SHP77 (cell line): ENCODE measurements around the gene RER1.
A peak's percentile ranks its signal among the peaks of the same experiment; 100 is the strongest.
"Not testable (repeated sequence)": the region's sequence is repeated elsewhere in the genome, so short reads cannot be mapped to it uniquely, and the experiment has no call there.

Source experiments
- DNase-seq, 2 experiments: peaks; one replicate each; lab custom pipeline; 2025; lab: John Stamatoyannopoulos, UW

The RER1 gene

DNA sequence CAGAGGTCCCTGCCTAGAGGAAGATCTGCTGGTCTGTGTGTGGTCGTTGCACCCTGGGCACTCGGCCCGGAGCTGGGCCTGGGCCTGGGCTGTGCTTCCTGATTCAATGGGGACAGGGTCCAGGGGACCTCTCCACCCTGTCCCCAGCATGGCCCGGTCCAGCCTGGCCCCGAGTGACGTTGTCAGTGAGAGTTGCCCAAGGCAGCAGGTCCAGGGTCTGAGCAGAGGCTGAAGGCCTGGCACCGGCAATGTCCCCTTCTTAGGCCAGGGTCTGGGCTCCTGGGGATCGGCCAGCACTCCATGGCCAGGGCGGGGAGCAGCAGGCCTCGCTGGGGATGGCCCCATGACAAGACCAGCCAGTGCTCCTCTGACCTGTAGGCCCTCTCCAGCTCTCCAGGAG lies 36.3 kb downstream of the RER1 start:
- DNase-seq: no peak

DNA sequence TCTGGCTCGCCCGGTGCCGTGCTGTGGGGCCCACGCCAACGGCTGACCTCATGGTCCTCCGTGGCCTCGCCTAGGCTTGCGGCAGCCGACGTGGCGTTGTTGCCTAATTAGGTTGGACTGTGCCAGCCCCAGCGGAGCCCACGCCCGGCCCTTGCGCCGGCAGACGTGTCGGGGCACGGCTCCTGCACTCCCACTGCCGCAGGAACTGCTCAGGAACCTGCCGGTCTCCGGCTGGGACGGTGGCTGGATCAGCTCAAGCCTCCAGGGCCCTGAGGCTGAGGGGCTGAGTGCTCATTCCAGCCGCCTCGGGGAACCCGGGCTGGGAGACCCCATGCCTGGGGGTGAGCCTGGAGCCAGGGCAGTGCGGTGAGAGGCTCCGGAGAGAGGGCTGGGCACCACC lies 36.8 kb downstream of the RER1 start:
- DNase-seq: no peak

DNA sequence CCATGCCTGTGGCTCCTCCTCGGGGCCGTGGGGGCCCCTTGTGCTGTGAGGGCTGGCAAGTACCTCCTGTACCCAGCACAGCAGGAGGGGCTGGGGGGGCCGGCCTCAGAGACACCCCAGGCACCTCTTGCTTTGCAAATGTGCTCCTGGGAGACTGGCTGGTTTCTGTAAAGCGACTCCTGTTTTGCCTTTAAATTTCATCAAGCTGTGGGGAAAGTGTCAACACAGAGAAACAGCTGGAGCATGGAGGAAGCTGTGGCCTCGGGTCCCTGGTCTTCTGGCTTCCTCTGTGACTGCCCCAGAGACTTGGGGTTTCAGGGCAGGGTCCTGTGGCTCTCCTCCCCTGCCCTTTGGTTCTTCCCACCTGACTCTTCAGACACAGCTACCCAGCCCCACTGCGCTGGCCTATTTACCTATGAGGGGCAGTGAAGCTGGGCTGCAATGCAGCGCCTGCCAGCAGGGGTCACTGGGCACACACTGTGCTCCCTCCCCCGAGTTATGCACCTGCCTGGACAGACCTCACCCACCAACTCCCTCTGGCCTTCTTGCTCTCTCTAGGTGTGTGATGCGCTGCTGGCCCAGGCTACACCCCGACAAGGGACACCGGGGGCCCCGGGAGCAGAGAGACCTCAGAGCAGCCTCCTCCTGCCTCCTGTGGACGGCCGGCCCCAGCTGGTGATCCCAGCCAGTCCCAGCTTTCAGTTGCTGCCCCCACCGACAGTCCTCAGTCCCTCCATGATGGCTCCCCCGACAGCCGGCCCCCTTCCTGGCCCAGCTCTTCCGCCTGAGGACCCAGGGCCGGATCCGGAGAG lies 38.3 kb downstream of the RER1 start:
- no peak for DNase-seq

DNA sequence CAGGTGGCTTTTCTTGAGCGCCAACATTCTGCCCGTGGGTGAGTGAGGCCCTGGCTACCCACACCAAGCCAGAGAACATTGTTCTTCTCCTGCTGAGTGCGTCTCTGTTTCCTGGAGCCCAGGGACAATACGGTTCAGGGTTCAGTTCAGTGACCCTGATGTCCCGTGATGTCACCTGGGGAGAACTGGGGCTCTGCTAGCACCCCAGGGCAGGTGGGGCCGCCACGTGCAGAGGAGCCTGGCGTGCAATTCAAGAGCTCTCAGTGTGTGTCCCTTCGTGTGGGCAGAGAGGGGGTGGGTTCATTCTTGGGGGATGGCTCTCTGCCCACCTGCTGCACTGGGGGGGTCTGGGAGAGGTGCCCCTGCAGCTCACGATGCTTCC lies 38.9 kb downstream of the RER1 start:
- DNase-seq: no peak

DNA sequence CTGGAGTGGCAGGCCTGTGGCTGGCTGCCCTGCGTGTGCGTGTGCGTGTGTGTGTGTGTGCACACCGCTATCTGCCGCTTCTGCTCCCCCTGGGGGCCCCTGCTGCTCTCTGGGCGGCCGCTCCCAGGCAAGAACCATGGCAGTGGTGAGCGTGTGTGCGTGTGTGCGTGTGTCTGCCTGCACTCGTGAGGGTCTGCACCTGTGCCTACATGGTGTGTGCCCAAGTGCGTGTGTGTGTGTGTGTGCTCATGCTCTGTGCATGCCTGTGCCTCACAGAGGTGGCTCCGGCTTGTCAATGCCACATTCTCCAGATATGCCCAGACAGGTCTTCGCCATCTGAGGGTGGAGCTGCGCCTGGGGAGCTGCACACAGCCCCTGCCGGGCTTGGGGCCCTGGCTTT lies 39.5 kb downstream of the RER1 start:
- no peak for DNase-seq

DNA sequence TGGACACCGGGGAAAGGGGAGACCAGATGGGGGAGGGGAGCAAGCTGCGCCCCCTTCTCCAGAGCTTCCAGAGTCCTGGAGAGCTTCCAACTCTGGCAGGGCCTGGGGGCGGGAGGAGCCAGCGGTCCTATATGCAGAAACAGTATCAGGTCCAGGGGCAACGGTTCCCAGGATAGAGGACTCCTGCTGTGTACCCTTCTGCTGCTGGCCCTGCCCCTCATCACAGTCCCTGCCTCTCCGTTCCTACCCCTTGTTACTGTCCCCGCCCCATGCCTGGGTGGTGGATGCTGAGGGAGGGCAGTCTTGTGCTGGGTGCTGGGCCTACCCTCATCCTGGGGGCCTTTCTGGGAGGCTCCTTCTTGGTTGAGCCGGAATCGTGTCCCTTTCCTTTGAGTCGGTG lies 39.9 kb downstream of the RER1 start:
- DNase-seq: no peak

DNA sequence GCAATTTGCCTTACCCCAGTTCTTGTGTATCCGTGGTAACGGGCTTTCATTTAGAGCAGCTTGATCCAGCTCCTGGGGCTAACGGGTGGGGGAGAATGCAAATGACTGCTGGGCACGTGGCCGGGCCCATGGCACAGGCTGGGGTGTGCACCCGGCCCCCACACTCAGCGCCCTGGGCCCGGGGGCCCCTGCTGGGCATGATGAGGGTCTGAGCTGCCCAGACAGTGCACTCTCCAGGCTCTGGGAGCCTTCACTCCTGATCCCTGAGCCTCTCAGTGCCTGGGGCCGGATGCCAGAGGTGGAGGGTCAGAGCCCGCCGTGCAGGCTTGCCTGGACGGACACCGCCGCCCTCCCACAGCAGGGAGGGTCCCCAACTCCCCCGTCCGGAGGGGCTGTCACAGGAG lies 40.8 kb downstream of the RER1 start:
- no peak for DNase-seq

DNA sequence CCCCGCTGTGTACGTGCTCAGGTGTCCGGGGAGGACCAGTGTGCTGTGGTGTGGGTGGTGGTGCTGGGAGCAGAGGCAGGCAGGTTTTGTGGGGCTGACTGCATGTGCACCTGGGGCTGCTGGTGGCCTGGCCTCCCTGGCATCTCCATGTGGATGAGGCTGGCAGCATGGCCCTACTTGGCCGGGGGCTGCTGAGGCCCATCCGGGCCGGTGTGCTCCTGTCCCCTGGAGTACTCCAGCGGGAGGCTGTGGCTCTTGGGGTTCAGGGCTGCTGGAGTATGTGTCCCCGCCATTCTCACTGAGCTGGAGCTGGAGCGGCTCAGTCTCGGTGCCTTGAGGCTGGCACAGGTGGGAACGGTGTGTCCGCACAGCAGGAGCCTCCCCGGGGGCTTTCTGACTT lies 41.6 kb downstream of the RER1 start:
- DNase-seq: no peak

DNA sequence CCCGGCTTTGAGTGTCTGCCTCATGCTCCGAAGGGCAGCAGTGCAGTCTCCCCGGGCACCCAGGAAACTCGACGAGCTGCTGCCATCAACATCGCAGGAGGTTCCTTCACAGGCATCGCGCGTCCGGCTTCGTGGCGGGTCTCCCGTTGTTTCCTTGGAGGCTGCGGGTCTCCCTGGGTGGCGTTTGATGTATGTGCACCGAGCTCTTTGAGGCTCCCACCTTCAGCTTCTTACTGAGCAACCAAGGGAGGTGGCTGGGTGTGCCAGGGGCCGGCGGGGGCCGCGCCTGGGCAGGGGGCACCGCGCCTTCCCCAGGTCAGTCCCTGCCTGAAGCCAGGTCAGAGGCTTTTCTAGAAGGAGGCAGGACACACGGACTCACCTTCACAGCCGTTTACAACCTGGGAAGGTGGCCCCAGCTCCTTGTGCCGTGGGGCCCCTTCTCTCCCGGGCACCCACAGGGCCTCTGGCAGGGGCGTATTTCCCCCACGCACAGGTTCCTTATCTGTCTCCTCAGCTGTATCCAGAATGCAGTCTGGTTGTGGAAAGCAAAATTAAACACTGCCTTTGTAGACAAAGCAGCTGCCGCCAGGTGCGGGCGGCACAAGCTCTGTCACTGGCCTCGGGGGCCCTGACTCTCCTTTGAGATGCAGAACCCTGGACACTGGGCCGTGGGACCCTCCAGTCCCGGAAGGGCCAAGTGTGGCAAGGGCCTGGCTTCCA lies 42.5 kb downstream of the RER1 start:
- DNase-seq: peak in 1 of 2 experiments; percentile 13

DNA sequence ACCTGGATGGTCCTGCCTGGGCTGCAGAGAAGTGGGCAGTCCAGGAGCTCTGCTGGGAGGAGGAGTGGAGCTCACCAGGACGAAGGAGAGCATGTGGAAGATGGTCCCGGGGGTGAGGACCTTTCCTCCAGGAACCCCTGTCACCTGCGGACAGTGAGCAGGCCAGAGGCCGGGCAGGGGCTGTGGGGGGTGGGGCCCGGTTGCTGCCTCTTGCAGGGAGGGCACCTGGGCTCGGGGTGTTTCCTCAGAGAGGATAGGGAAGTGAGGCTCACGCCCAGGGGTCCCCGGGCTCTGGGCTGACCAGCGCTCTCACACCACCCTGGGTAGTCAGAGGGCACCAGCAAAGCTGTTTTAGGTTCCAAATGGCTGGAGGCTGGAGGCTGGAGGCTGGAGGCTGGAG lies 43.5 kb downstream of the RER1 start:
- DNase-seq: no peak

DNA sequence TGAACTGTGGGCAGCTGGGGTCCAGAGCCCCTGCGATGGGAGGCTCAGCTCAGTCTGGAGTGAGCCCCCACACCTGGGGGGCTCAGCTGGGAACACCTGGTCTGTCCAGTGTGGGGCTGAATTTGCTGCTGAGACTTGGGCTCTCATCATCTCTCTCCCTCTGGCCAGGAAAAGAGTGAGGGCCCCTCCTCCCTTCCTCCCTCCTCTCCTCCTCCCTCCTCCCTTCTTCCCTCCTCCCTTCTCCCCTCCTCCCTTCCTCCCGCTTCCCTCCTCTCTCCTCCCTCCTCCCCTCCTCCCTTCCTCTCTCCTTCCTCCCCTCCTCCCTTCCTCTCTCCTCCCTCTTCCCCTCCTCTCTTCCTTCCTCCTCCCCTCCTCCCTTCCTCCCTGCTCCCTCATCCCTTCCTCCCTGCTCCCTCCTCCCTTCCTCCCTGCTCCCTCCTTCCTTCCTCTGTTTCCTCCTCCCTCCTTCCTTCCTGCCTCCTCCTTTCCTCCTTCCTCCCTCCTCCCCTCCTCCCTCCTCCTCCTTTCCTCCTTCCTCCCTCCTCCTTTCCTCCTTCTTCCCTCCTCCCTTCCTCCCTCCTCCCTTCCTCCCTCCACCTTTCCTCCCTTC lies 44.2 kb downstream of the RER1 start:
- no peak for DNase-seq

DNA sequence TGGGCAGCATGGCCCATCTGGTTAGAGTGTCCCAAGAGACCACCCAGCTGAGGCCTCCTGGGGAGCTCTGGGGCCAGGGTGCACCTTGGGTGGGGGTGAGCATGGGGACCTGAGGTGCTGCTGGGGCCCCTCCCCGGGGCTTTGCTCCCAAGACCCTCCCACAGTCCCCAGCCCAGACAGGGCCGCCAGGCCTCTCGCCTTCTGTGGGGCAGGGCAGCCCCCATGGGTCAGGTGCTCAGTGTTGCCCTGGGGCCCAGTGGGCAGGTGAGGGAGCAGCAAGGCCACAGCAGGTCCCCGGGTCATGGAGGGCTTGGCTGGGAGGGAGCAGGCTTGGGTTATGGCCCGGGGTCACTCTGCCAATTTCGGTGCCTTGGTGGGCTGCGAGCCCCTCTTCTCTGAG lies 45.2 kb downstream of the RER1 start:
- no peak for DNase-seq

DNA sequence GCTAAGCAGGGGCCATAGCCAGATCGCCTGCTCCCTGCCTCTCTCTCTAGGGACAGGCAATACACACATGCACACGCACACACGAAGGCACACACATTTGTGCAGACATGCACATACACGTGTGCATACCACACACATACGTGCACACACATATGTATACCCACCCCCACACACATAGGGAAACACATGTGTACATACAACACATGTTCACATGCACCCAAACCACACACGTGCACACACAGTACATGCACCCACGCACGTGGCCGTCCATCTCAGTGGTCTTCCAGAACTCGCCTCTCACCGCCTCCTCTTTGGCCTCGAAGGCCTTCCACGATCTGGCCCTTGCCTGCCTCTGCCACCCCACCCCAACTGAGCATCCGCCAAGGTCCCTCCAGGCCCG lies 46.0 kb downstream of the RER1 start:
- DNase-seq: no peak

DNA sequence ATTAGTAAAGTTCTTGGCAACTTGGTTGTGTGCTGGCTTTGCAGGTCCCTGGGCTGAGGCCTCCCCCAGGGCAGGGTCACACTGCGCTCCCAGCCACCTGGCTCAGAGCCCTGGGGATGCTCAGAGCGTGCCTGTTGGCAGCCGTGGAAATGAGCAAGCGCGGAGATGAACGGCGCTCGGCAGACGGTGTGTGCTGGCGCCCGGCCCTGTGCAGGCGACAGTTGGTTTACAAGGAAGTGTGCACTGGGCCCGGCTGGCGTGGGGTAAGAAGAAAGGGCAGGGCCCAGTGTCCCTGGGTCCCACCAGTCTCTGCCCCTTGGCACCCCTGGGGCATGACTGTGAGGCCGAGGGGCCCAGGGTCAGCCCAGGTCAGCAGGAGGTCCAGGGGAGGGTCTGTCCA lies 46.4 kb downstream of the RER1 start:
- DNase-seq: no peak

DNA sequence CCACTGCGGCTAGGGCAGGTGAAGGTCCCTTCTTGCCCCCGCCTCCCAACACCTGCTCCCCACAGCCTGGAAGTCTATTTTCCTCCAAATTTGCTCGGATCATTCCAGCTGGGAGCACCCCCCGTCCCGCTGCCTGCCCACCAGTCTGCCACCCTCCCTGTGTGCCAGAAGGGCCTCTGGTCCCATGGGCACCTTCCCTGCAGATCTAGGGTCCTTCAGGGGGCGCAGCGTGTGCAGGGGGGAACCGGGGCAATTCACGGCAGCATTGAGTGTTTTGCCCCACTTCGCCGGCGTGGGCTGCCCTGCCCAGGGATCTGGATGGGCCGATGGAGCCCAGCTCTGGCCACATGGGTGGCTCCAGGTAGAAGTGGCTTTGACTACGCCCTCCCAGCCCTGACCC lies 47.0 kb downstream of the RER1 start:
- DNase-seq: no peak

DNA sequence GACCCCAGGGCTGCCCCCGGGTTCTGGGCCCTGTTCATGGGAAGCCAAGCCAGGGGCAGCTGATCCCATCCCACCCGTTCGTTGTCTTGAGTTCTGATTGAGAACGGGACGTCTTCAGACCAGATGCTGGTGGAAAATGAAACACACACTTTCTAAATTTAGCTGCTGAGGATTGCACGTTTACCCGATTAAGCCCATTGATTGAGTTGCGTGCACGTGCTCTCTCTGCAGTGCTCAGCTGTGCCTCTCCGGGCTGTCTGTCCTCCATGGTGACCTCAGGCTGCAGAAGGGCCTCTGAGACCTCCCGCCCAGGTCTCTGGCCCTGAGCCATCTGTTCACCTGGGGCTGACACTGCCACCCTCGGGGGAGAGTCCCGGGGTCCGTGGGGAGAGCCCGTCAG lies 47.7 kb downstream of the RER1 start:
- DNase-seq: no peak

DNA sequence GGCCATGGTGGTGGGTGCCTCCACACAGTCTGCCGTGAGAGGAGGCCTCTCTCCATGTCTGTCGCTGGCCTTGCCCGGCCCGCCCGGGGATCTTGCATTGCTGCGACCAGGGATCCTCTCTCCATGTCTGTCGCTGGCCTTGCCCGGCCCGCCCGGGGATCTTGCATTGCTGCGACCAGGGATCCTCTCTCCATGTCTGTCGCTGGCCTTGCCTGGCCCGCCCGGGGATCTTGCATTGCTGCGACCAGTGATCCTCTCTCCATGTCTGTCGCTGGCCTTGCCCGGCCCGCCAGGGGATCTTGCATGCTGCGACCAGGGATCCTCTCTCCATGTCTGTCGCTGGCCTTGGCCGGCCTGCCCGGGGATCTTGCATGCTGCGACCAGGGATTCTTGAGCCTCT lies 48.7 kb downstream of the RER1 start:
- not testable (repeated sequence) for DNase-seq

DNA sequence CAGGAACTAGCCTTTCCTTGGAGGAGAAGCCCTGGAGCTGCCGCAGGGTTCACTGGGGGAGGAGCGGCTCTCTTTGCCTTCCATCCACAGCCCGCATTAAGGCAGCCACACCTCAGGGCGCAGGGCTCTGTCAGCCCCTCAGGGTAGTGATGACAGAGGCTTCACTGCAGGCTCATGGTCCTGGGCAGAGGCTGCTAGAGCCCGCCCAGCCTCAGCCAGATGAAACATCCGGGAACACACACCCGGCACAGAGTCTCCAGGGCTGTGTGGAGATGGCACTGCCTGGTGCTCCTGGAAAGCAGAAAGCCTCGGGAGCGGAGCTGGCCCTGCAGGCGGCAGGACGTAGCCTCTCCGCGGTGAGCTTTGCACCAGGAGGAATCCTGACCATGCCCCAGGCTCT lies 50.1 kb downstream of the RER1 start:
- DNase-seq: no peak

DNA sequence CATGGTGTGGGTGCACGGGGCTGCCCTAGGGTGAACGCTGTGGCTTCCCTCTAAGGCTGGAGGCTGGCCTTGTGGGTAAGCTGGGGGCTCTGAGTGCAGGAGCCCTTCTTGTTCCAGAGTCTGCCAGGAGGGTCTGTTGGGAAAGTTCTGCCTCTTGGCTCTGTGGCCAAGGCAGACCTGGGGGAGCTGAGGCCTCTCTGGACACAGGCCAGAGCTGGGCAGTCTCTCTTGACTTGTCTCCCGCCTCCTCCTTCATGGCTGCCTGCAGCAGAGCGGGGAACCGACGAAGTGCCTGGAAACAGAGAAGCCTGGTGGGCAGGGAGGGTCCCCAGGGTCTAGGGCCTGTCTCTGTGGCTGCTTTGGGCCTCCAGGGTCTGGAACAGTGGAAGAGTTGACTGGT lies 51.0 kb downstream of the RER1 start:
- no peak for DNase-seq

DNA sequence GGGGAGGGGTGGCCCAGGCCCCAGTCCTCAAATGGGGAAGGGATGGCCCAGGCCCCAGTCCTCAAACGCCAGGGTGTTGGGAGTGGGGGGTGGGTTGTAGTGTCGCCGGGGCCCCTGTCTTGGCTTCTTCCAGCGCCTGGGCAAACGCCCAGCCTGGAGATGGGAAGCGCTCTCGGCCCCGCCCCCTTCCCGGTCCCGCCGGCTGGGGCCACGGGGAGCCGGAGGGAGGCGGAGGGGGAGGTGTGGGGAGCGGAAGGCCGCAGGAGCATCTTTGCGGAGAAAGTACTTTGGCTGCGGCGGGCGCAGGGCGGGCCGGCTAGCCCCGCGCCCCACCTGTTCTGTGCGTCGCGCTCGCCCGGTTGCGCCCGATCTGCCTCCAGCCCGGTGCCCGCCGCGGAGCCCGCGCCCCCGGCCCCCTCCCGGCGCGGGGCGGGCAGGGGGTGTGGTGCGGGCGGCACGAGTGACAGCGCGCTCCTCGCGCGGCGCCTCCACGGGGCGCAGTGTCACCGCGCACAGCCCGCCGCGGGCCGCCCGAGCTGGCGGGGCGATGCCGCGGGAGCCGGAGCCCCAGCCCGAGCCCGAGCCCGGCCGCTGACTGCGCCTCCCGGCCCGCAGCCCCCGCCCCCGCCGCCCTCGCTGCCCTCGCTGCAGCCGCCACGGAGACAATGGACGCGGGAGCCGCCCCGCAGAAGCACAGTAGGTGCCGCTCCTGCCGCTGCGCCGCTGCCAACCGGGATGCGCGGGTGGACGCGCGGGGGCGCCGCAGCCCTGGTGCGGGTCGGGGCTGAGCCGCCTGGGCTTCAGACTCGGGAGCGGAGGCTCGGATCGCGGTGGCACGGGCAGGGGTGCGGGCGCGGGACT lies 51.9 kb downstream of the RER1 start:
- DNase-seq: no peak

DNA sequence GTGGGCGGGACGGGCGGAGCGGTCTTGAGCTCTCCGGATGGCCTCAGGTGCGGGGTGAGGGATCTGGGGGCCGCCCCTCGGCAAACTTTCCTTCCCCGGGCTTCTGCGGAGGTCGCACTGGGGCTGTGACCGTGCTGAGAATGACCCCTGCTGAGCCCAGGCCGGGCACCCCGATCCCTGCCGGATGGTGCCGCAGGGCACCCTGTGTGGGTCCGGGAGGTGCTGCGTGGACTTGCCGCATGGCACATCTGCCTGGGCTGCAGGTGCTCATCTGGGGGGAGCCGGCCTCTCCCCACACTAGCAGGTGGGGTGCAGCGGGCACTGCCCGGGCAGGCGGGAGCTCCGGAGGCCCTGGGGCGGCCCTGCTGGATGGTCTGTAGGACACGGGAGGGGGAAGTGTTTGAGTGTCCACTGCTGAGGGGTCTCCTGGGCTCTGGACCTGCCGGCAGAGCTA lies 52.5 kb downstream of the RER1 start:
- DNase-seq: no peak

DNA sequence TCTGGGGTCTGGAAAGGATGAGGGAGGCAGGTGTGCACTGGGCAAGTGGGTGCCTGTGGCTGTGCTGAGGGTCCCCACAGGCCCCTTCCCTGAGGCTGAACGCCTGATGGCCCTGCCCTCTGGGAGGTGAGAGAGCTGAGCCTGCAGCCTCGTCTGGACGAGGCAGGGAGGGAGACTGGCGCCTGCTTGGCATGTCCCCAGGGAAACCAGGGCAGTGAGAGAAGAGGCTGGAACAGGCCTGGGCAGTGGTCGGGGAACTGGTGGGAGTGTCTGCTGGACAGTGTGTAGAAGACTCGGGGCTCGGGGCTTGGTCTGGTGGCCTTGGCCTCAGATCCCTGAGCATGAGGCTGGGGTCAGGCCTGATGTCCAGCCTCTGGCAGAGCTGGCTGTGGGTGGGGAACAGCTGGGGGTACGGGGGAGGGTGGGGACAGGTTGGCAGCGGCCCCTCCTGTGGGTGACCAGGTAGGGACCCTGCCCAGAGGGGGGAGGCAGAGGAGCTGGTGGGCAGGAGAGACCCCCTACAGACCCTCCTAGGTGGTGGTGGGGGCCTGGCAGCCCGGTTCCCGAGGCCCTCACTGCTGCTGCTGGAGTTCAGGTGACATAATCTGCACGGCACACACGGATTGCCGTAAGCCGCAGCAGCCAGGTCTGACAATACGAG lies 53.7 kb downstream of the RER1 start:
- DNase-seq: no peak
